ENCODE data around the gene SH3RF2.

The SH3RF2 gene

GRCh38 chr5:145923405-145923804 lies 13.0 kb upstream of the SH3RF2 start:
- DNase-seq: no peak

GRCh38 chr5:145924849-145925248 lies 11.5 kb upstream of the SH3RF2 start:
- no peak for DNase-seq

DNA sequence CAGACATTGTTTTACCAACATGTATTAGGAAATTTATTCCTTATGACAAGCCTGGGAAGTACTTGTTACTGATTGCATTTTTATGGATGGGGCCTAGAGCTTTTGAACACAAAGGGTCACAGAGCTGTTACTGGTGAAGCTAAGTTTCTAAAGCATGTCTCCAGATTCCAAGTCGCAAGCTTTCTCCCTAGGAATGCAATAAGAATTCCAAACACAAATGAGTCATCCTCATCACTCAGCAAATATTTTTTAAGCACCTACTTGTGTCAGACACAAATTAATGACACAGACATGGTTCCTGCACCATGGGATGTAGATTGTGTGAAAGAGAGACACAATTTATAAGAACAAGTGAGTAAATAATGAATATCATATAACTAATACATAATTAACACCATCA lies 11.0 kb upstream of the SH3RF2 start:
- DNase-seq: no peak

GRCh38 chr5:145925803-145926202 lies 10.6 kb upstream of the SH3RF2 start:
- no peak for DNase-seq

- DNase-seq: no peak
Measured at GRCh38 chr5:145931718-145932117, 4.7 kb upstream of the SH3RF2 start.

DNA sequence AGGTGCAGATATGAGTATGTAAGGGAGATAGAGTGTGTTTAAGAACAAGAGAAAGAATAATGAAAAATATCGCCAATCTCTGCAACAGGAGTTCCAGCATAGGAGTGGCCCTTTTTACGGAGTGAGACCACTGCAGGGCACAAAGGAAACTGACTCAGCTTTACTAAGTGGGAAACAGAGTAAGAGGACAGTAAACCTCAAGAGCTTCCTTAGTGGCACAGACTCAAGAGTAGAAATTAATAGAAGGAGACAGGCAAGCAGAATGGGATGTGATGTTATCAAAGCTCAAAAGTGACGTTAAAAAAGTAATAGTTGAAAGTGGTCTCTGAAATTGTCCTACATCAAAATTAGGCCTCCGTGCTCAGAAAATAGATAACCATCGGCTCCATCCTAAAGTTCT lies 2.1 kb upstream of the SH3RF2 start:
- DNase-seq: no peak

- DNase-seq: no peak
Measured at GRCh38 chr5:145937432-145938250, 1.3 kb downstream of the SH3RF2 start.

DNA sequence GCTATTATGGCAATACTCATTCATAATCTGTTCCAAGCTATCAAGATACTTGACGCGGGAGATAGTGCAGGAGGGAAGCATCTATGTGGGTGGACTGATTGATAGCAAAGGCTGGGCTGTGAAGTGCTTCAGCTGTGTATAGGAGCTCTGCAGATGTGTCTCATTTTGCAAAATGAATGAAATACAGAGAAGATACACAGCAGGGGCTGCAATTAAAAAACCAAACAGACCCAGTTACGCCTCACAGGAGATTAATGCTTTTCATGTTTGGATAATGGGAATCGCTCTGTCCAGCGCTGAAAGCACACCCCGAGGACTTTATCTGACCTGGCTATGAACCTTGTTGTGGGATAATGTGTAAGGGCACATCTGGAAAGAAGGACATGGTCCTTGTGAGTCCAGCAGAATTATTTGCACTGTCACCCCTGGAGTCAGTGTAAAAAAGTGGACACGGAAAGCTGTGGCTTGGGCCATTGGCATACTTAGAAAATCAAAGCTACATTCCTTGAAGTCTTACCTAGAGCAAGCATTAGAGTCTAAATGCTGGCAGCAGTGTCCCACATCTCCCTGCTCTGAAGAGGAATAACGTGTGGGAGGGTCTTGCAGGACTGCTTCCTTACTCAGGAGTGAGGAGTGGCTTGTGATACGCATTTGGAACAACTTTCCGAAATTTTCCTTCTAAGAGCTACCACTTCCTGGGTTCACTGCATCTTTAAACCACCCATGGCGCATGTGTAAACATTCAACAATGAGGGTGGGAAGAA lies 2.6 kb downstream of the SH3RF2 start:
- DNase-seq: no peak

DNA sequence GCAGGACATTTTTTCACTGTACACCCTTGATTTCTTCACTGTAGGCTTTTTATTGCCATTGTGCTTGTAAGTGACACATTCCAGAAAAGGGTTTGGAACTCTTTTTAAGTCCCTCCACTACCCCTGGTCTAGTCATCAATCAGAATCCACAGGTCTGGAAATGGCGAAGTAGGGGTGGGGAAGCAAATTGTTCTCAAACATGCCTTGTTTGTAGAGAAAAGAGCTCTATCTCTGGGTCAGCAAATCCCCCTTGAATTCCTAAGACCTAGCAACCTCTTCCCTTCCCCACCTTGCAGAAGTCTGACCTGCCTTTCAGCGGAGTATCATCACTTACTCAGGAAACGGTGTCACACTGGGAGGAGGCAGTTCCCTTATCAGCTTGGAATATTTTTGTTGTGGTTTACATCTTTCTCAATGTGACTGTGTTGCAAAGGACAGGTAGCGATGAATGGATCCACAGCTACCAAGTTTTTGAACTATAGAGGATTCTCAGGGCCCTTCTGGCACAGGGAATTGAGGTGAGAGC lies 3.2 kb downstream of the SH3RF2 start:
- no peak for DNase-seq

DNA sequence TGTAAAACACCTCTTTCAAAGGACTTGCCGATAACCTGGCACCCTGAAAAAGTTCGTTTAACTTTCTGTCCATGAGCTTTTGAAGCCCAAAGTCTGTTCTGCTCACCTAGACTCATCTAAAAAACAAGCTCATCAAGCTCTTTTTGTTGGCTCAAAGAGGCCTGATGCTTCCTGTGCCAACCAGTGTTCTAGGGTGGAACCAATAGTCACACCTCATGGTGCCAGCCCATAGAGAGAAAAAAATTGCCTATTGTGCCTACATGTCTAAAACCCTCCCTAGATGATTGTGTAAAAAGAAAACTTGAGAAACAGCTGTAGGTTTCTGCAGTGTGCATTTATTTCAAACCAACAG lies 4.7 kb downstream of the SH3RF2 start:
- no peak for DNase-seq

DNA sequence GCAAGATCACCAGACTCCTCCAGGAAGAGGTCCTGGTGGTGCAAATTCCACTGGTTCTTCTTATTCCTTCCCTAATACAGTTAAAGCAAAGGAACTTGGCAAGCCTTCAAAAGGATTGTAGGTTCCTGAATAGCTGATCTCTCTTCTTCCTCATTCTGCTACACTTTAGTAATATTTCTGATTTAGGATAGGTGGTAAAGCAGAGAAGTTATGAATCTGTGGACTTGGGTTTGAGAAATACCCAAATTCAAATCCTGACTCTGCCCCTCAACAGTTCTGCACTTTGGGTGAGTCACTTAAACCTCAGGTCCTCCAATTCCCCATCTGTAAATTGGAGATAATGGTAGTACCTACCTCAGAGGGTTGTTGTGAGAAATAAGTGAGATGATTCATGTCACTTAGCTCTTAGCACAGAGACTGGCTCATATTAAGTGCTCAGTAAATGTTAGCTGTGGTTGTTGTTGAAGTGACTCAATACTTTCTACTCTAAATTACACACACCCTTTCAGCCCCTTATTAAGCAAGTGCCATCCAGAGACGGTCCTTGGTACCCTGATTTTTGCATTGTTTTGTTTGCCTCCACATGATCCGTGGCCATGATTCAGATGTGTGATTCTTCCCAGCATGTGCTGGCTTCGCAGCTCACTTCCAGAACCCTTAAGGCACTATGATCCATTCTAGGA lies 5.2 kb downstream of the SH3RF2 start:
- DNase-seq: no peak

DNA sequence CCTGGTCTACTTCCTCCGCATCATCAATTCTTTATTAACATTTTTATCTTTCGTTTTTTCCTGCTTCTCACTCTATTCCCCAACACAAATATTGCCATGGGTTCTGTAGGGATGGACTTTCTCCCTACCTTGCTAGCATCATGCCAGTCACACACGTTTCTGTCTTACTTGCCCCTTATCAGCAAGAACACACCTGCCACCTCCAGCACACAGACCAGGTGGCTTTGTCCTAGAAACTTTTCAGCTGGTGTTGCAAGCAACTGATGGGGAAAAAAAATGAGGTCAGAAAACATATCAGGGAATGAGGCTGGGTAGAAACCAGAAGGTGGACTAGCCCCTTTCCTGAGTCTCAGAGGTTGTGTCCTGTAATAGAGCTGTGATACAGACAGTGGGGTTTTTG lies 5.8 kb downstream of the SH3RF2 start:
- DNase-seq: no peak

- DNase-seq: no peak
Measured at GRCh38 chr5:145942749-145943148, 6.4 kb downstream of the SH3RF2 start.

- DNase-seq: no peak
Measured at GRCh38 chr5:145943674-145944121, 7.3 kb downstream of the SH3RF2 start.

DNA sequence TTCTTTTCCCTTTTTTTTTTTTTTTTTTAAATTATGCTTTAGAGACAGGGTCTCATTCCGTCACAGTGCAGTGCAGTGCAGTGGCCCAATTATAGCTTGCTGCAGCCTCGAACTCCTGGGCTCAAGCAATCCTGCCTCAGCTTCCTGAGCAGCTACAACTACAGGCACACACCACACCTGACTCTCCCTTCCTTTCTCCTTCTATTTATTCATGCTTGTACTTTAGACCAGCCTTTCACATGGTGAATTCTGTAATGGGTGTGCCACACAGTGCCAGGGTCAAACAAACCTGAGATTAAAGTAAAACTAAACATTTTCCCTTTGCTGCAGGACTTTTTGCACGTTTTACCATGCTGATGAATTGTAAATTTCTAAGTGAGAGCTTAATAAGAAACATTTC lies 8.0 kb downstream of the SH3RF2 start:
- DNase-seq: no peak

DNA sequence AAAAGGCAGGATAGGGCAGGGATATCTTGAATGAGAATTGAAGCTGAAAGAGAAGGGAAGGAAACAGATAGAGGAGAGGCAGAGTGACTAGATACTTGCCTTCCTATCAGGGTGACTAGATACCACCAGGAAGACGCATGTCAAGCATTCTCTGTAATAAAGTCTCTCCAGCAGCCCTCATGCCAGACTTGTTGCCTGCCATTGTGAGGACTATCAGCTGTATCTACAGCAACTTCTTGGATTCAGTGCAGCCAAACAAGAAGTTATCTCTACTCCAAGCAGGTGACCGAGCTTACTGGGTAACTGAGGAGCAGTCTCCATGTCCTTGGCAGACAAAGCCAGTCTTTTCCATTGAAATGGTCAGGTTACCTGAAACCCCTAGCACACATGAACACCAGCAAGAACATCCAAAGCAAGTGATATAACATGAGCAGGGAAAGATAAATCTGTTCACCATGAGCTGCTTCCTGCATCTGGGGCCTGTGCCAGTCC lies 9.3 kb downstream of the SH3RF2 start:
- no peak for DNase-seq

- no peak for DNase-seq
Measured at GRCh38 chr5:145946112-145946861, 9.9 kb downstream of the SH3RF2 start.

- DNase-seq: no peak
Measured at GRCh38 chr5:145947581-145947980, 11.2 kb downstream of the SH3RF2 start.

GRCh38 chr5:145948047-145948446 lies 11.7 kb downstream of the SH3RF2 start:
- no peak for DNase-seq

GRCh38 chr5:145948921-145949320 lies 12.5 kb downstream of the SH3RF2 start:
- no peak for DNase-seq

GRCh38 chr5:145949474-145949873 lies 13.1 kb downstream of the SH3RF2 start:
- no peak for DNase-seq

GRCh38 chr5:145951071-145951470 lies 14.7 kb downstream of the SH3RF2 start:
- DNase-seq: no peak

GRCh38 chr5:145953202-145953601 lies 16.8 kb downstream of the SH3RF2 start:
- DNase-seq: no peak

Data from cortex of kidney (tissue), 1 donor.